CD4-positive, alpha-beta T cell (primary cell): ENCODE data around the gene SNRNP70. TPM values are rescaled to one million over a fixed set of nuclear protein-coding genes. Genes with fewer than 3 reads are reported as not detected.
"Not testable (repeated sequence)": the region's sequence is repeated elsewhere in the genome, so short reads cannot be mapped to it uniquely, and the experiment has no call there.

Source experiments
- ATAC-seq: fragments of 200-7000 bp; cut with Tn5 transposase; one replicate; pipeline ENCODE4 v1.10.0; 2022; ENCODE audit warnings: mild to moderate bottlenecking; ENCODE audit not compliant: poor library complexity
- CTCF ChIA-PET: fragments of 350-600 bp; sonication (Branson Sonifier 250); formaldehyde crosslinking; loops from one replicate; lab custom pipeline; 2021; ENCODE audit warnings: antibody characterized with exemption, inconsistent platforms; lab: Charles Lee
- POLR2A ChIA-PET: fragments of 350-600 bp; sonication (Branson Sonifier 250); formaldehyde crosslinking; loops from one replicate; lab custom pipeline; 2021; ENCODE audit warnings: antibody characterized with exemption, inconsistent platforms; lab: Charles Lee
- DNase-seq, 14 experiments: peaks; one replicate each; pipeline ENCODE4 v3.0.0-alpha.2; 2013 to 2020; ENCODE audit warnings: mixed read lengths in 2 of 14
- H3K27ac ChIP-seq, 2 donors: one replicate each; pipeline versions ENCODE4 v1.5.1 to v1.7.0; 2013; ENCODE audit warnings: low read length in 2 of 2, low read depth in 1 of 2, mild to moderate bottlenecking in 1 of 2
- H3K27me3 ChIP-seq, 2 experiments: 1 replicate in 1 of 2; 2 replicates in 1 of 2; pipeline versions ENCODE4 v1.6.1 to v1.7.0; 2013; ENCODE audit warnings: low read length in 2 of 2, control low read depth in 1 of 2, mild to moderate bottlenecking in 1 of 2, moderate library complexity in 1 of 2; ENCODE audit not compliant: insufficient read depth in 2 of 2, control insufficient read depth in 1 of 2
- H3K36me3 ChIP-seq: one replicate; pipeline ENCODE4 v1.6.1; 2013; ENCODE audit warnings: low read length, control low read depth; ENCODE audit not compliant: insufficient read depth
- H3K4me1 ChIP-seq: one replicate; pipeline ENCODE4 v1.6.1; 2013; ENCODE audit warnings: low read length, control low read depth; ENCODE audit not compliant: insufficient read depth
- H3K4me3 ChIP-seq: one replicate; pipeline ENCODE4 v1.5.1; 2013; ENCODE audit warnings: mild to moderate bottlenecking, low read length, moderate library complexity
- H3K9me3 ChIP-seq, 2 experiments: 1 replicate in 1 of 2; 2 replicates in 1 of 2; pipeline versions ENCODE4 v1.6.1 to v1.7.0; 2013; ENCODE audit warnings: low read length in 2 of 2, mild to moderate bottlenecking in 2 of 2, control low read depth in 1 of 2, moderate library complexity in 1 of 2; ENCODE audit not compliant: control insufficient read depth in 1 of 2, insufficient read depth in 1 of 2
- H3K27ac Mint-ChIP-seq: one replicate; pipeline ENCODE4 v1.8.0; 2020; ENCODE audit warnings: mixed read lengths
- H3K27me3 Mint-ChIP-seq: one replicate; pipeline ENCODE4 v1.8.0; 2021; ENCODE audit warnings: mixed read lengths
- H3K36me3 Mint-ChIP-seq: one replicate; pipeline ENCODE4 v1.8.0; 2021; ENCODE audit warnings: low read depth, mixed read lengths
- H3K4me1 Mint-ChIP-seq: one replicate; pipeline ENCODE4 v1.8.0; 2021; ENCODE audit warnings: low read depth, mixed read lengths
- H3K4me3 Mint-ChIP-seq: one replicate; pipeline ENCODE4 v1.8.0; 2020; ENCODE audit warnings: mild to moderate bottlenecking, mixed read lengths
- H3K9me3 Mint-ChIP-seq: one replicate; pipeline ENCODE4 v1.8.0; 2020; ENCODE audit warnings: mixed read lengths
- intact Hi-C, 2 experiments: fragments of 100-400 bp; cut with DNase I in 1 of 2; cut with micrococcal nuclease in 1 of 2; formaldehyde crosslinking; loops; one replicate each; pipeline versions ENCODE4 v1.15.1 to v1.9.0; 2023 to 2025; cut with DNase I, micrococcal nuclease
- total RNA-seq, 174 experiments: library from RNA in 2 of 174; stranded (reverse) in 2 of 174; gene quantifications; one replicate each; pipeline ENCODE4 v1.2.3 and lab custom pipeline; 2021 to 2026
- TF ChIP-seq, protein P1 (sequence below): fragments of 200-600 bp; IDR thresholded peaks from one replicate; pipeline ENCODE4 v1.8.0; 2022; ENCODE audit warnings: antibody characterized with exemption, mild to moderate bottlenecking

SNRNP70 gene
- total RNA-seq, 2 experiments from 2014 or later, result 375 to 397 TPM

DNA sequence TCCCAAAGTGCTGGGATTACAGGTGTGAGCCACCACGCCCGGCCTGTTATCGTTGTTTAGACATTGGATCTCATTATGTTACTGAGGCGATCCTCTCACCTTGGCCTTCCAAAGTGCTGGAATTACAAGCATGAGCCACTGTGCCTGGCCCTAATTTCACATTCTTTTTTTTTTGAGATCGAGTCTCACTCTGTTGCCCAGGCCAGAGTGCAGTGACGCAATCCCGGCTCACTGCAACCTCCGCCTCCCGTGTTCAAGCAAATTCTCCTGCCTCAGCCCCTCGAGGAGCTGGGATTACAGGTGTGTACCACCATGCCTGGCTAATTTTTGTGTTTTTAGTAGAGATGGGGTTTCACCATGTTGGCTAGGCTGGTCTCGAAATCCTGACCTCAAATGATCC lies 38.0 kb downstream of the SNRNP70 start:
- peaks cover 31% of the 10 kb centered on the region for H3K4me1 ChIP-seq
- CTCF ChIA-PET, result interaction anchor here (0.7 kb wide), 1 partner anchor 25 kb away, joined by 3 read pairs; no protein-coding TSS in a partner anchor
- POLR2A ChIA-PET, H3K27me3 Mint-ChIP-seq, H3K27ac ChIP-seq, H3K27ac Mint-ChIP-seq, H3K9me3 ChIP-seq, ATAC-seq, DNase-seq, H3K36me3 Mint-ChIP-seq, H3K9me3 Mint-ChIP-seq, intact Hi-C loops, H3K4me3 ChIP-seq, H3K36me3 ChIP-seq, H3K27me3 ChIP-seq: not testable (repeated sequence)
- Mint-ChIP-seq H3K4me1 (peaks cover 17% of the 10 kb centered on the region), H3K4me3 (peak overlapping the region; percentile 30)

DNA sequence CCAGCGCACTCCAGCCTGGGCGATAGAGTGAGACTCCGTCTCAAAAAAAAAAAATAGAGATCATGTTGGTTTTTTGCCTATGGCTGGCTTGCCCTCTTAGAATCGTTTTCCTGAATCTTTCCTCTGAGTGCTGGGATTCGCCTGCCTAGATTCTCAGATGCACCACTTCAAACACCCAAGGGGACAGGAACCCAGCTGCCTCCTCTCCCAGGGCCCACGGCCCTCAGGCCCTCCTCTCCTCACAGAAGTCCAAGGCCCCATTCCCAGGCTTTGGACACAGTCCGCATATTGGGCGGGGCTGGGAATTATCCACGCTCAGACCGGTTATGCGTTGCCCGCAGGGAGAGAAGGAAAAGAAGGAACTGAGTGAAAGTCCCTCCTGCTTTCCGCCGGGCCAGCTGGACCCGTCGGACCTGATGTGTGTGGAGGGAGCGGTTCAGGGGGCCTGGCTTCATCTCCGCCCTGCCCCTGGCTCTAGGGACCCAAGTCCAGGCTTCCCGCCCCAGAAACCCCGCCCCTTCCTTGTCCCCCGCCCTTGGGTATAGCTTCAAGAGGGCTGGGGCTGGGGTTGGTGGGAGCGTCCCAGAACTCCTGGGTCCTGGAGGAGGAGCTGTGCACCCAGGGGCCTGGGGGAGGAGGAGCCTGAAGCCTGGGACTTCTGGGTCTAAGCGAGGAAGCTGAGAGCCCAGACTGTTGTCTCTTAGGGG lies 39.9 kb downstream of the SNRNP70 start:
- Mint-ChIP-seq H3K4me3 (no peak overlapping the region), H3K27ac (no peak overlapping the region), H3K9me3 (no peaks in the 10 kb centered on the region), H3K36me3 (no peaks in the 10 kb centered on the region), H3K27me3 (no peaks in the 10 kb centered on the region), H3K4me1 (peaks cover 28% of the 10 kb centered on the region)
- Histone ChIP-seq H3K36me3 (no peaks in the 10 kb centered on the region), H3K27ac (no peak overlapping the region), H3K27me3 (no peaks in the 10 kb centered on the region), H3K4me1 (peaks cover 22% of the 10 kb centered on the region), H3K9me3 (no peaks in the 10 kb centered on the region), H3K4me3 (no peak overlapping the region)
- TF ChIP-seq, protein P1, sequence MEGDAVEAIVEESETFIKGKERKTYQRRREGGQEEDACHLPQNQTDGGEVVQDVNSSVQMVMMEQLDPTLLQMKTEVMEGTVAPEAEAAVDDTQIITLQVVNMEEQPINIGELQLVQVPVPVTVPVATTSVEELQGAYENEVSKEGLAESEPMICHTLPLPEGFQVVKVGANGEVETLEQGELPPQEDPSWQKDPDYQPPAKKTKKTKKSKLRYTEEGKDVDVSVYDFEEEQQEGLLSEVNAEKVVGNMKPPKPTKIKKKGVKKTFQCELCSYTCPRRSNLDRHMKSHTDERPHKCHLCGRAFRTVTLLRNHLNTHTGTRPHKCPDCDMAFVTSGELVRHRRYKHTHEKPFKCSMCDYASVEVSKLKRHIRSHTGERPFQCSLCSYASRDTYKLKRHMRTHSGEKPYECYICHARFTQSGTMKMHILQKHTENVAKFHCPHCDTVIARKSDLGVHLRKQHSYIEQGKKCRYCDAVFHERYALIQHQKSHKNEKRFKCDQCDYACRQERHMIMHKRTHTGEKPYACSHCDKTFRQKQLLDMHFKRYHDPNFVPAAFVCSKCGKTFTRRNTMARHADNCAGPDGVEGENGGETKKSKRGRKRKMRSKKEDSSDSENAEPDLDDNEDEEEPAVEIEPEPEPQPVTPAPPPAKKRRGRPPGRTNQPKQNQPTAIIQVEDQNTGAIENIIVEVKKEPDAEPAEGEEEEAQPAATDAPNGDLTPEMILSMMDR, result no peak
- intact Hi-C loops, result loop anchor here in 1 of 2 experiments (5.0 kb wide), 1 partner anchor 133 kb away; the partner anchor contains the start of genes GYS1 and RUVBL2
- ChIA-PET CTCF (interaction anchor here (0.8 kb wide), 1 partner anchor 18 kb away, joined by 3 read pairs; no protein-coding TSS in a partner anchor), POLR2A (no interaction called here)
- ATAC-seq (no peak), DNase-seq (no peak)

DNA sequence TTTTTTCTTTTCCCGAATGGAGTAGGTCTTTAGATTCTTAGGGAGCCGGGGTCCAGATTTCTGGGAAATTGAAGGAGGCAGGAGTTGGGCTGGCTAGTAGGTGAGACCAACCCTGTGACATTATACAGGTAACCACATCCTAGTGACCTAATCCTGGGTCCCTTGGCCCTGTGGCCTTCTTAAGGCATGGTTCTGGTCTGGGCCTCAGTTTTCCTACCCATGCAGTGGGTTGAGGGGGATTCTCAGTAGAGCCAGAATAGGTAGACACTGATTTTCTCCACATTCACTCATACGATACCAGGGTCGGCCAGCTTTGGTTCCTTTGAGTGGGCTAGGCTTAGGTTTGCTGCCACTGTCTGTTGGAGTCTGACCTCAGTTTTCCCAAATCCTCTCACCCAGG lies 41.3 kb downstream of the SNRNP70 start:
- Histone ChIP-seq H3K27me3 (no peaks in the 10 kb centered on the region), H3K27ac (no peak overlapping the region), H3K4me3 (no peak overlapping the region), H3K36me3 (no peaks in the 10 kb centered on the region), H3K9me3 (no peaks in the 10 kb centered on the region), H3K4me1 (peaks cover 15% of the 10 kb centered on the region)
- H3K9me3 Mint-ChIP-seq, result no peaks in the 10 kb centered on the region
- TF ChIP-seq, protein P1, result no peak
- no peak overlapping the region for H3K4me3 Mint-ChIP-seq
- H3K27ac Mint-ChIP-seq, result no peak overlapping the region
- ChIA-PET POLR2A (interaction anchor here (1.1 kb wide), 1 partner anchor 12 kb away, joined by 3 read pairs; no protein-coding TSS in a partner anchor), CTCF (interaction anchor here (0.5 to 4.4 kb wide), 4 partner anchors 12 to 295 kb away, joined by 3 to 43 read pairs (median 4); partner anchors contain the start of gene LIN7B)
- intact Hi-C loops, result loop anchor here in 1 of 2 experiments (5.0 kb wide), 1 partner anchor 134 kb away; the partner anchor contains the start of genes GYS1 and RUVBL2
- H3K4me1 Mint-ChIP-seq, result peaks cover 20% of the 10 kb centered on the region
- no peaks in the 10 kb centered on the region for H3K36me3 Mint-ChIP-seq
- DNase-seq (no peak), ATAC-seq (no peak)
- H3K27me3 Mint-ChIP-seq, result no peaks in the 10 kb centered on the region

DNA sequence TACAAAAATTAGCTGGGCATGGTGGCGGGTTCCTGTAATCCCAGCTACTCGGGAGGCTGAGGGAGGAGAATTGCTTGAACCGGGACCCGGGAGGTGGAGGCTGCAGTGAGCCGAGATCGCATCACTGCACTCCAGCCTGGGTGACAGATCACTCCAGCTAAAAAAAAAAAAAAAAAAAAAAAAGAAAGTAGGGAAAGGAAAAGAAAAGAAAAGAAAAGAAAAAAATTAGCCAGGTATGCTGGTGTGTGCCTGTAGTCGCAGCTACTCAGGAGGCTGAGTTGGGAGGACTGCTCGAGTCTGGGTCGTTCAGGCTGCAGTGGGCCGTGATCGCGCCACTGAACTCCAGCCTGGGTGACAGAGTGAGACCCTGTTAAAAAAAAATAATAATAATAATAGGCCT lies 42.0 kb downstream of the SNRNP70 start:
- DNase-seq, ATAC-seq, H3K9me3 Mint-ChIP-seq, H3K27ac ChIP-seq, H3K27me3 ChIP-seq, H3K4me3 Mint-ChIP-seq, H3K9me3 ChIP-seq, H3K36me3 ChIP-seq, H3K27me3 Mint-ChIP-seq, H3K27ac Mint-ChIP-seq, H3K36me3 Mint-ChIP-seq: not testable (repeated sequence)
- intact Hi-C loops, result loop anchor here in 1 of 2 experiments (5.0 kb wide), 1 partner anchor 135 kb away; the partner anchor contains the start of genes GYS1 and RUVBL2
- ChIA-PET POLR2A (interaction anchor here (1.0 to 1.7 kb wide), 5 partner anchors 7 to 29 kb away, joined by 3 to 12 read pairs (median 5); partner anchors contain the start of genes LIN7B and PPFIA3), CTCF (interaction anchor here (0.5 to 4.4 kb wide), 6 partner anchors 8 to 29 kb away, joined by 3 to 43 read pairs (median 6); partner anchors contain the start of genes C19orf73, LIN7B and PPFIA3)
- Histone ChIP-seq H3K4me1 (peaks cover 15% of the 10 kb centered on the region), H3K4me3 (peak overlapping the region; percentile 37)
- H3K4me1 Mint-ChIP-seq, result peaks cover 20% of the 10 kb centered on the region
